GM12878 (cell line): Measurements from ENCODE around the gene WNT5A.

Experiments
- EP300 ChIP-seq, 2 experiments: fragments of 150-350 bp in 1 of 2; IDR thresholded peaks; 2 replicates each; pipeline ENCODE4 v1.6.1; 2011 to 2012; ENCODE audit warnings: low read depth in 2 of 2, low read length in 2 of 2, borderline replicate concordance in 1 of 2, improper control_type of control experiment in 1 of 2, inconsistent platforms in 1 of 2; ENCODE audit not compliant: control insufficient read depth in 1 of 2
- EZH2 ChIP-seq: IDR thresholded peaks from 2 replicates; pipeline ENCODE4 v1.6.1; 2012; ENCODE audit warnings: low read depth, mild to moderate bottlenecking, control low read depth, inconsistent platforms, low read length, borderline replicate concordance; ENCODE audit not compliant: control insufficient read depth
- SMAD1 ChIP-seq: fragments of 450-650 bp; IDR thresholded peaks from 2 replicates; pipeline ENCODE4 v1.6.1; 2018; ENCODE audit warnings: mild to moderate bottlenecking, low read depth; ENCODE audit not compliant: partially characterized antibody
- TCF12 ChIP-seq: IDR thresholded peaks from 2 replicates; pipeline ENCODE4 v1.6.1; 2011; ENCODE audit warnings: low read depth, mild to moderate bottlenecking, low read length

DNA sequence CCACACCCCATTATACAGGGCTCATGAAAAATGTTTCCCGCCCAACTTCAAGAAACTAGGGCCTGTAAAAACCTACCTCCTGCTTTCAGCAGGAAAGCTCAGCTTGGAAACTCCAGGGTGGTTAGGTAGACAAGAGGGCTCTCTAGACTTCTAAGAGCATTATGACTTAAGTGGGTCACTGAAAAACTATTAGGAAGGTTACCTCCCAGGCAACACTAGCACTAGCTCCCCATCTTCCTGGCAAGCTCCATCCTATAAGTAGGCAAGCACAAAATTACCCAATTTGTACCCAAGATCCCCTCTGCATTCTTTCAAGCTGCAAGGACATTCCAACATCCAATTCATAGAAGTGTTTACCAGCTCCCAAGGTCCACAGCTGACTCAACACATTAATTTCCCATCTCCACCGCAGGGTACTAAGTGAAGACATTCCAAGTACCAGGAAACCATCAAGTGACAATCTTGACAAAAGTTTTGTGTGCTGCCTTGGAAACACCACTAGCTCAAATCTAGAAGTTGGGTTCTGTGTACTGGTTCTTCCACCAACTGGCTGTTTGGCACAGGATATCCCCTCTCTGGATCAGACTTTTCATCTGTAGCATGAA lies 46.9 kb downstream of the WNT5A start:
- TF ChIP-seq SMAD1 = no peak
- no peak for TF ChIP-seq EP300 (IDR thresholded peaks at IDR 0.05; ENCODE audit: borderline replicate concordance in 1 of 2, control insufficient read depth in 1 of 2, low read depth in 2 of 2, low read length in 2 of 2)
- TF ChIP-seq TCF12 = no peak
- TF ChIP-seq EZH2 = no peak
